Stomach (tissue), 9 donors: ENCODE results near the gene PDHB. TPM values are rescaled to one million over a fixed set of nuclear protein-coding genes. Genes with fewer than 3 reads are reported as not detected.
A peak's percentile ranks its signal among the peaks of the same experiment; 100 is the strongest.

Experiments used
- DNase-seq, 2 donors: peaks; one replicate each; pipeline versions ENCODE4 v3.0.0 to v3.0.0-alpha.2; 2013 to 2019
- H3K27ac ChIP-seq, 5 donors: fragments of 200-600 bp in 4 of 5; sonication (generic) in 4 of 5; one replicate each; pipeline ENCODE4 v1.5.1; 2013 to 2019; ENCODE audit warnings: mild to moderate bottlenecking in 1 of 5, moderate library complexity in 1 of 5
- H3K27me3 ChIP-seq, 3 donors: fragments of 200-600 bp; sonication (generic); one replicate each; pipeline ENCODE4 v1.5.1; 2017 to 2019; ENCODE audit warnings: mixed run types in 1 of 3
- H3K36me3 ChIP-seq, 4 donors: fragments of 200-600 bp; sonication (generic); 1 replicate in 3 of 4; 2 replicates in 1 of 4; pipeline ENCODE4 v1.5.1; 2016 to 2019
- H3K4me1 ChIP-seq, 4 donors: fragments of 200-600 bp; sonication (generic); one replicate each; pipeline ENCODE4 v1.5.1; 2016 to 2019
- H3K4me3 ChIP-seq, 4 donors: fragments of 200-600 bp; sonication (generic) in 3 of 4; one replicate each; pipeline ENCODE4 v1.5.1; 2016 to 2019; ENCODE audit warnings: mild to moderate bottlenecking in 1 of 4
- H3K9me3 ChIP-seq, 4 donors: fragments of 200-600 bp; sonication (generic); one replicate each; pipeline ENCODE4 v1.5.1; 2016 to 2019
- EP300 ChIP-seq: sonication (generic); formaldehyde crosslinking; IDR thresholded peaks from one replicate; pipeline ENCODE4 v1.6.1; 2017; ENCODE audit warnings: antibody characterized with exemption
- POLR2A ChIP-seq, 4 donors: fragments of 450-650 bp; IDR thresholded peaks; one replicate each; pipeline ENCODE4 v1.6.1; 2016; ENCODE audit warnings: antibody characterized with exemption in 4 of 4, control low read depth in 2 of 4, mild to moderate bottlenecking in 1 of 4, moderate library complexity in 1 of 4
- POLR2AphosphoS5 ChIP-seq, 3 donors: sonication (generic); formaldehyde crosslinking; IDR thresholded peaks; one replicate each; pipeline ENCODE4 v1.6.1; 2016; ENCODE audit warnings: antibody characterized with exemption in 3 of 3
- WGBS, 5 donors: extraction: QIAGEN DNeasy Blood & Tissue Kit in 3 of 5; methylation state at CpG; one replicate each; pipeline versions ENCODE4 v1.1.5 to v1.1.7; 2013 to 2018; 5-methylcytosine and 5-hydroxymethylcytosine counted together
- intact Hi-C: fragments of 100-400 bp; cut with DNase I; formaldehyde crosslinking; loops from one replicate; pipeline ENCODE4 v1.15.1; 2023; ENCODE audit warnings: low total_unique reads
- polyA plus RNA-seq, 3 donors: library from polyadenylated mRNA; stranded (reverse); fragments of 200-250 nt; gene quantifications; one replicate each; pipeline ENCODE4 v1.2.3, GENCODE V29; 2013
- total RNA-seq, 5 donors: library from RNA; depleted of rRNA; stranded (reverse); fragments of >200 nt; gene quantifications; one replicate each; pipeline versions ENCODE4 v1.1.0 to v1.2.3, GENCODE V29; 2014 to 2016
- TF ChIP-seq, protein P1 (sequence below), 7 experiments: fragments of 450-650 bp in 4 of 7; fragments of 200-600 bp in 3 of 7; sonication (generic) in 3 of 7; IDR thresholded peaks; one replicate each; pipeline ENCODE4 v1.5.1; 2016 to 2019; ENCODE audit warnings: antibody characterized with exemption in 7 of 7, control low read depth in 2 of 7, mild to moderate bottlenecking in 1 of 7
- donor health status: healthy with polysubstance abuse.
- donor health status: Bipolar disorder and iron deficiency.
- donor health status: healthy.

Gene PDHB
- total and polyA plus RNA-seq, 8 donors: 24.5 to 246 (median 86.2) TPM

DNA sequence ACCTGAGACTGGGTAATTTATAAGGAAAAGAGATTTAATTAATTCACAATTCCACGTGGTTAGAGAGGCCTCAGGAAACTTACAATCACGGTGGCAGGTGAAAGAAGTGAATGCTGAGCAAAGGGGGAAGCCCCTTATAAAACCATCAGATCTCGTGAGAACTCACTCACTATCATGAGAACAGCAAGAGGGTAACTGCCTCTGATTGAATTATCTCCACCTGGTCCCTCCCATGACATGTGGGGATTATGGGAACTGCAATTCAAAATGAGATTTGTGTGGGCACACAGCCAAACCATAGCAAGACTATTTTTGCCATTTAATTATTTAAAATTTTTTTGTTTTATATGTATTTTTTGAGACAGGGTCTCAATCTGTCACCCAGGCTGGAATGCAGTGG is 31.2 kb upstream of the PDHB start:
- WGBS, 5 donors: 60 to 85% (median 70%) methylated on average over 3 of the region's 3 CpGs
- TF ChIP-seq, protein P1, sequence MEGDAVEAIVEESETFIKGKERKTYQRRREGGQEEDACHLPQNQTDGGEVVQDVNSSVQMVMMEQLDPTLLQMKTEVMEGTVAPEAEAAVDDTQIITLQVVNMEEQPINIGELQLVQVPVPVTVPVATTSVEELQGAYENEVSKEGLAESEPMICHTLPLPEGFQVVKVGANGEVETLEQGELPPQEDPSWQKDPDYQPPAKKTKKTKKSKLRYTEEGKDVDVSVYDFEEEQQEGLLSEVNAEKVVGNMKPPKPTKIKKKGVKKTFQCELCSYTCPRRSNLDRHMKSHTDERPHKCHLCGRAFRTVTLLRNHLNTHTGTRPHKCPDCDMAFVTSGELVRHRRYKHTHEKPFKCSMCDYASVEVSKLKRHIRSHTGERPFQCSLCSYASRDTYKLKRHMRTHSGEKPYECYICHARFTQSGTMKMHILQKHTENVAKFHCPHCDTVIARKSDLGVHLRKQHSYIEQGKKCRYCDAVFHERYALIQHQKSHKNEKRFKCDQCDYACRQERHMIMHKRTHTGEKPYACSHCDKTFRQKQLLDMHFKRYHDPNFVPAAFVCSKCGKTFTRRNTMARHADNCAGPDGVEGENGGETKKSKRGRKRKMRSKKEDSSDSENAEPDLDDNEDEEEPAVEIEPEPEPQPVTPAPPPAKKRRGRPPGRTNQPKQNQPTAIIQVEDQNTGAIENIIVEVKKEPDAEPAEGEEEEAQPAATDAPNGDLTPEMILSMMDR (IDR thresholded peaks at IDR 0.05): no peak
- TF ChIP-seq POLR2AphosphoS5 (IDR thresholded peaks at IDR 0.05) (no peak), EP300 (no peak), POLR2A (IDR thresholded peaks at IDR 0.05) (no peak)
- Histone ChIP-seq H3K27ac (no peak overlapping the region), H3K4me1 (peaks cover 6 to 13% (median 10%) of the 10 kb centered on the region in 4 donors), H3K36me3 (no peaks in the 10 kb centered on the region), H3K27me3 (no peaks in the 10 kb centered on the region), H3K9me3 (no peaks in the 10 kb centered on the region), H3K4me3 (no peak overlapping the region)
- intact Hi-C loops: no loop called here
- no peak for DNase-seq

DNA sequence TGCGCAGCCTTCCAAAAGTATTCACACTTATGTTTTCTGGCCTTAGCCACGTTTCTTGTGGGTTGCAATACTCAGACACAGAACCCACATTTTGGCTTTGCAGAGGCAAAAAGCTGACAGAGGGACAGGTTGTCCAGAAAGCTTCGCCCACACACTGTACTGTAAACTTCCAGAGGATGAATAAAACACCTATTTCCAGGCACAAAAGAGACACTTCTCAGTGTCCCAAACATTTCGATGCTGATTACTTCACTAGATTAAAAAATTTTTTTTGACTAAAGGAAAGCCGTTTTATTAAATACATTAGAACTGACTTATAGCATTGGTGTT is 30.3 kb upstream of the PDHB start:
- Histone ChIP-seq H3K4me3 (peak overlapping the region in 1 of 4 donors; percentile 31), H3K27ac (no peak overlapping the region), H3K4me1 (peaks cover 6 to 13% (median 10%) of the 10 kb centered on the region in 4 donors), H3K9me3 (no peaks in the 10 kb centered on the region), H3K27me3 (no peaks in the 10 kb centered on the region), H3K36me3 (no peaks in the 10 kb centered on the region)
- intact Hi-C loops: no loop called here
- WGBS, 5 donors: 33 to 41% (median 34%) methylated on average over 5 of the region's 5 CpGs
- DNase-seq: no peak
- no peak for TF ChIP-seq POLR2AphosphoS5 (IDR thresholded peaks at IDR 0.05)
- no peak for TF ChIP-seq POLR2A (IDR thresholded peaks at IDR 0.05)
- TF ChIP-seq, protein P1 (IDR thresholded peaks at IDR 0.05): no peak
- no peak for TF ChIP-seq EP300

DNA sequence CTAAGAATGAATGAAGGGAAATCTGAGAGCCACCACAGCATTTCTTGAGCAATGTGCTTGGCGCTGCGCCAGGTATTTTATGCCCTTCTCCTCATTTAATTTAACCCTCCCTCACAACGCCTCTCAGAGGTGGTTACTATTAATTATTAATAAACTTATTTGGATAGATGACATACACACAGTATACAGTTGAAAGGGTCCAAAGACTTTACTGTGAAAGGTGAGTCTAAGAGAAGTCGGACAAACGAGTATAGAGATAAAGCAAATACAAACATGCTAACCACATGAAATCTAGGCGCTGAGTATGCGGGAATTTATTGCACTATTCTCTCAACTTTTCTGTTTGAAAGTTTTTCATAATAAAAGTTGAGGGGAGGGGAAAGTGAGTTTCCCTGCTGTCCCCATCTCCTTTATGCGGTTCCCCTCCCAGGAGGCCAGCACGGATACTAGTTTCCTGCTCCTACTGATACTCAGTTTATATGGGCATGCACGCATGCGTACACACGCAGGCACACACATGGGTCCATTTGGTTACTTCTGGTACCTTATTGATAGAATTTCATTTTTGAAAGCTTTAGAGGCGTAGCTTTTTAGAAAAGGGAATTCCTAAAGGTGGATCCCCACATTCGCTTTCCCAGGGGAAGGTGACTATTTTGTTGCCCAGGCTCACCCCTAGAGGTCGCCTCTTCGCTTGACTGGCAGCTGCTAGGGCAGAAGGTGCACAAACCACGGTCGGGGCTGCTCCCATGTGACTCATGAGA is 29.7 kb upstream of the PDHB start:
- Histone ChIP-seq H3K4me3 (peak overlapping the region; percentile 11 to 31 (median 14)), H3K36me3 (no peaks in the 10 kb centered on the region), H3K4me1 (peaks cover 6 to 13% (median 10%) of the 10 kb centered on the region in 4 donors), H3K27ac (no peak overlapping the region), H3K9me3 (no peaks in the 10 kb centered on the region), H3K27me3 (no peaks in the 10 kb centered on the region)
- intact Hi-C loops: no loop called here
- peak; percentile 73 to 81 for DNase-seq
- TF ChIP-seq POLR2AphosphoS5 (IDR thresholded peaks at IDR 0.05) (peak in 1 of 3 donors; percentile 54), POLR2A (IDR thresholded peaks at IDR 0.05) (no peak)
- TF ChIP-seq, protein P1 (IDR thresholded peaks at IDR 0.05): peak in 5 of 7 experiments; percentile 59 to 77 (median 61)
- 15 to 19% (median 17%) methylated on average over 18 of the region's 18 CpGs for WGBS, 5 donors

DNA sequence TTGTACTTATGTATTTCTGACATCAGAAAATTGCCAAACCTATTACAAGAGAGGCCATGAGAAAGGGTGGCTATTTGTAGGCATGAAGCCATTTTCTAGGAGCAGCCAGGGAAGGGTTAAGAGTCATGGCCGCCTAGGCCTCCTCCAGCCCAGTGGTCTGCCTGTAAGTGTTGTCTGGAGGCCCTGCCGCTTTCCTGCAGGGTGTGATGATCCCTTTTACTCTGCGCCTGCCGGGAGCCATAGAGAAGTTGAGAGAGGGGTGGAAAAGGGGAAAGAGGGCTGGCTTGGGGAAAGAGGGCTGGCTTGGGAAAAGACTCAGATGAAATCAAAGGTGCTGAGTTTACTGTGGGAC is 29.2 kb upstream of the PDHB start:
- 63 to 78% (median 70%) methylated on average over 4 of the region's 4 CpGs for WGBS, 5 donors
- Histone ChIP-seq H3K36me3 (no peaks in the 10 kb centered on the region), H3K4me3 (no peak overlapping the region), H3K4me1 (peaks cover 6 to 13% (median 10%) of the 10 kb centered on the region in 4 donors), H3K27me3 (no peaks in the 10 kb centered on the region), H3K9me3 (no peaks in the 10 kb centered on the region), H3K27ac (no peak overlapping the region)
- TF ChIP-seq POLR2AphosphoS5 (IDR thresholded peaks at IDR 0.05): no peak
- TF ChIP-seq, protein P1 (IDR thresholded peaks at IDR 0.05): no peak
- TF ChIP-seq EP300: no peak
- no peak for TF ChIP-seq POLR2A (IDR thresholded peaks at IDR 0.05)
- intact Hi-C loops: no loop called here
- DNase-seq: no peak
